MG63 (cell line): ENCODE measurements around the gene PARN. TPM values are rescaled to one million over a fixed set of nuclear protein-coding genes. Genes with fewer than 3 reads are reported as not detected.

Source experiments
- DNase-seq: peaks from one replicate; pipeline ENCODE4 v3.0.0-alpha.2; 2020
- H3K27me3 ChIP-seq: fragments of 250-450 bp; sonication (Bioruptor Pico); 2 replicates; pipeline ENCODE4 v1.5.1; 2020; ENCODE audit warnings: mild to moderate bottlenecking, moderate library complexity
- H3K36me3 ChIP-seq: fragments of 250-450 bp; sonication (Bioruptor Pico); 2 replicates; pipeline ENCODE4 v1.5.1; 2020; ENCODE audit warnings: mild to moderate bottlenecking, moderate library complexity
- H3K4me3 ChIP-seq: fragments of 250-450 bp; sonication (Bioruptor Pico); 2 replicates; pipeline ENCODE4 v1.5.1; 2020; ENCODE audit warnings: mild to moderate bottlenecking, moderate library complexity
- H3K9me3 ChIP-seq: fragments of 250-450 bp; sonication (Bioruptor Pico); 2 replicates; pipeline ENCODE4 v1.5.1; 2020; ENCODE audit warnings: mild to moderate bottlenecking, moderate library complexity
- total RNA-seq: library from RNA; depleted of rRNA; stranded (reverse); fragments of >200 nt; shearing (Covaris generic); gene quantifications from 2 replicates; pipeline ENCODE4 v1.2.3, GENCODE V29; 2014; ENCODE audit warnings: low replicate concordance

The PARN gene
- total RNA-seq, 1 experiment from 2014 or later = 44.3 TPM

DNA sequence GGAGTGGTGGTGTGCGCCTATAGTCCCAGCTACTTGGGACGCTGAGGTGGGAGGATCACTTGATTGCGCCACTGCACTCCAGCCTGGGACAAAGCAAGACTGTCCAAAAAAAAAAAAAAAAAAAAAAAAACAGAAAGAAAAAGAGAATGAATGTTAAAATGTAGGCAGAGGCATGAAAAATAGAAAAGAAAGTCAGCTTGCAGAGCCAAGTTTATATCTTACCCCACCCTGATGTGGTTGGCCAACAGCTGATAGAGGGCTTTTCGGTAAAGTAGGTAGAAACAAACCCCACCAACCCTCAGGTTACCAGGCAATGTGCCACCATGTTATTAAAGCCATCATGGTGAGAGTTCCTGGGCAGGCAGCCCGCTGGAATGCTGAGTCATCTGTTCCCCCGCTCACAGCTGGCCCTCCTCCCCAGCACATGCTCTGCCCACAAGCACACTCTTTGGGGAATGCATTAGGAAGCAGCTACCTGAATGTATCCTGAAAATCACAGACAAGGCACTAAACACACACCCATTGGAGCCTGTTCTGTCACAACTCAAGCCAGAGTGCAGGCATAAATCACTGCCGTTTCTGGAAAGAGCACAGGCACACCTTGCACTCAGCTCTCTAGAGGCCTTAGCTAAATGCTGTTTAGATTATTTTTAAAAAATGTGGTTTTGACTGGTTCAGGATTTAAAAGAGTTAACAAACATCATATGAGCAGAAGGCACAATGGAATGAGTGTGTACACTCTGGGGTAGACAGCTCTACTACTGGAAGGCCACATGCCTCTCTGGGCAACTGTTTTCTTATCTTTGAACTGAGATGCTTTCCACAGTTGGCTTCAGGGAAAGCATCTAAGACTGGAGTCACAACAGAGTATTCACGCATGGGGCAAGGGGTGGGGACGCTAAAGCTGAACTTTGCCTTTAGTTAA lies 128.5 kb downstream of the PARN start:
- no peak overlapping the region for H3K4me3 ChIP-seq
- peak; percentile 96 for DNase-seq
- no peaks in the 10 kb centered on the region for H3K36me3 ChIP-seq
- H3K9me3 ChIP-seq = no peaks in the 10 kb centered on the region
- H3K27me3 ChIP-seq = no peaks in the 10 kb centered on the region

DNA sequence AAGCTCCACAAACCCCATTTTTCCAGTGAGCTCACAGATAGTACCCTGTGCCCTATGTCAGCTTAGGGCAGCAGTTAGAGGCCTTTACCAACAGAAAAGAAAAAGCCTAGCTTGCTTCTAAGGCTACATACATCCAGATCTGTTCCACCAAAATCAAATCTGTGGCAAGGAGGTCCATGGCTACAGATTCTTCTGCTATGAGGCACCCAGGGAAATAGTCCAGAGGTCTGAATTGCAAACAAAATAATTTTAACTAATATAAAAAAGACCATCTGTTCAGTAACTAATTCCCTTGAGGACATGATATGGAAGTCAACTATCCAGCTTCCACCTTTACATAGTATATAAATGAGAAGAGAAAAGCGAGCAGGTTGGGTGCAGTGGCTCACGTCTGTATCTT lies 129.3 kb downstream of the PARN start:
- no peak for DNase-seq
- Histone ChIP-seq H3K36me3 (no peaks in the 10 kb centered on the region), H3K27me3 (no peaks in the 10 kb centered on the region), H3K9me3 (no peaks in the 10 kb centered on the region), H3K4me3 (no peak overlapping the region)

DNA sequence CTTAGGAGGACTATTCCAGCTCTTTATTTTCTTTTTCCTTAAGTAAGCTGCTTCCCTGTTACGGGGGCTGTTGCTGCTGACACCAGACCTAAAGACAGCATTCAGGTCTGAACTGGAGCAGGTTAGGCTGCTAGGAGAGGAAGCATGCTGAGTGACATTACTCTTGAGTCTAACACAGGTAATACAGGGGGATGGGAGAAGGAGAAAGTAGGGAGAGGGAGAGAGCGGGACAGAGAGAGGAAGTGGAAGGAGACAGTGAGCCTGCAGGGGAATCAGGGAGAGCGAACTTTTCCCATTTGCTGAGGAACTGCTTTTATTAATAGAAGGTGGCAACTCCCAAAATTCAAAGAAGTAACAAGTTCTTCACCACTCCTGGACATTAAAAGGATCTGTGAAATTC lies 130.9 kb downstream of the PARN start:
- DNase-seq = no peak
- no peaks in the 10 kb centered on the region for H3K36me3 ChIP-seq
- H3K9me3 ChIP-seq = no peaks in the 10 kb centered on the region
- H3K27me3 ChIP-seq = no peaks in the 10 kb centered on the region
- no peak overlapping the region for H3K4me3 ChIP-seq

DNA sequence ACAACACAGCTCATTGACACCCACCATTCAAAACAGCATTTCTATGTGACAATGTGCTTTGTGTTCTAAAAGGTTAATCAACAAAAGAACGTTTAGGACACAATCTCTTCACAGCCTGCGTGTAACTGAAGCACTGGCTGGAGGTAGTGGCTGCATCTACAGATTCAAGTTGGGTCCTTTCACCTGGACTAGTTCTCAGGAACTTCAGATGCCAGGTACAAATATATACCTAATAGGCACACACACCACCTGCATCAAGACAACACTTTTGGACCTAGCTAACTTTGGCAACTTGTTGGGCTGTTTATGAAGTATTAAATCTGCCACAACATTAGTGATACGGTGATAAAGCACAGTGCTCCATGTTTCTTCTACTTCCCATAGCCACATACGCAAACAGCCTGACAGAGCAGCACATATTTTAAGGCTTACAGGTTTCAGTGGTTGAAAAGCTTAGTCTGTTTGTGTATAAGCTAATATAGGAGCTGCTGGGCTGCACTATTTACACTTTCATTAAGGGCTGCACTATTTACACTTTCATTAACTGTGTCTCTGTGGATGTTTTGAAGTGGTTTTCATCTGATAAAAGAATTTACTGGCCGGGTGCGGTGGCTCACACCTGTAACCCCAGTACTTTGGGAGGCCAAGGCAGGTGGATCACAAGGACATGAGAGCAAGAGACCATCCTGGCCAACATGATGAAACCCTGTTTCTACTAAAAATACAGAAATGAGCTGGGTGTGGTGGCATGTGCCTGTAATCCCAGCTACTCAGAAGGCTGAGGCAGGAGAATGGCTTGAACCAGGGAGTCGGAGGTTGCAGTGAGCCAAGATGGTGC lies 132.6 kb downstream of the PARN start:
- H3K36me3 ChIP-seq = no peaks in the 10 kb centered on the region
- H3K27me3 ChIP-seq = no peaks in the 10 kb centered on the region
- no peaks in the 10 kb centered on the region for H3K9me3 ChIP-seq
- H3K4me3 ChIP-seq = no peak overlapping the region
- no peak for DNase-seq

DNA sequence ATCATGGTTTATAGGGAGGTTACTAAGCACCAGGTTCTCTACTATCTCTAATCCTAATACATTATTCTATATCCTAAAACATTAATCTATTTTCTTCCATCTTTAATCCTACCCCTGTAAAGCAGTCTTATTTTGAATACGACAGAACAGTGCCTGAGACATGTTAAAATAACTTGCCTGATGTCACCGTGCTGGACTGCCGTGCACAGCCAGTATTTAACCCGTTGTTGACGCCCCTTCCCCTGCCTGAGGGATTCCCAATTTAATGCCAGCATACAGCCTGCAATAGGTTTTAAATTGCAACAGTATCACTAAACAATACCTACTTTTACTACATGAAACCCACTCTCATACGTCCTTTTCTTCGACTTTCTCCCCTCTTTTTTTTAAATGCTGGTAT lies 133.3 kb downstream of the PARN start:
- DNase-seq = no peak
- no peaks in the 10 kb centered on the region for H3K27me3 ChIP-seq
- no peak overlapping the region for H3K4me3 ChIP-seq
- H3K36me3 ChIP-seq = no peaks in the 10 kb centered on the region
- H3K9me3 ChIP-seq = no peaks in the 10 kb centered on the region

DNA sequence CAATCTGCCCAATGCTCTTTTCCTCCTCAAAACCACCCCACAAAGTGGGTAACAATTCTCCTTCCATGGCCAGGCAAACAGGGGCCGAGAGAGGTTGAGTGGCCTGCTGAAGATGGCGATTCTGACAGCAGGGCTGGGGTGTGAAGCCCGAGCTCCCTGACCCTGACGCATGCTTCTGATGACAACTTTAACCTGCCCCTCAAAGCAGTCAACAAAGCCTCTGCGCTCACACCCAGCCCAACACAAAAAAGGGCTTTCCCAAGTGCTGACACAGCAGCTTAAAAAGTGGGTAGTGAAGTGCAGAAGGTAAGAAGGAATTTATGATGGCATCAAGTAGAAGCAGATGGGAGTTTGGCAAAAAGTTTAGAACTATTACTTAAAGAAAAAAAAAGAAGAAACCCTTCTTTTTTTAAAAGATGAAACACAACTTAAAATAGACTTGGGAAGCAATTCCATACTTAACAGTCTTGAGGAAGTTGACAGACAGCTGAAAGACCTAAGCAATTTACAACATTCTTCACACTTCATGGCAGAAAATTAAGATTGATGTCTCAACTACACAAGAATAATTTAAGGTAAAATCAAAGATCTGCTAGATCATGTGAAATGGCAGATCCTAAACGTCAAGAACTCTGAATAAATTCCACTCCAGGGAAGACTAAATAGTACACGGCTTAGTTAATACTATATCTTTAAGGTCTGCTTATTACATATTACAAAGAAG lies 133.9 kb downstream of the PARN start:
- H3K27me3 ChIP-seq = no peaks in the 10 kb centered on the region
- H3K9me3 ChIP-seq = no peaks in the 10 kb centered on the region
- DNase-seq = no peak
- no peak overlapping the region for H3K4me3 ChIP-seq
- no peaks in the 10 kb centered on the region for H3K36me3 ChIP-seq

DNA sequence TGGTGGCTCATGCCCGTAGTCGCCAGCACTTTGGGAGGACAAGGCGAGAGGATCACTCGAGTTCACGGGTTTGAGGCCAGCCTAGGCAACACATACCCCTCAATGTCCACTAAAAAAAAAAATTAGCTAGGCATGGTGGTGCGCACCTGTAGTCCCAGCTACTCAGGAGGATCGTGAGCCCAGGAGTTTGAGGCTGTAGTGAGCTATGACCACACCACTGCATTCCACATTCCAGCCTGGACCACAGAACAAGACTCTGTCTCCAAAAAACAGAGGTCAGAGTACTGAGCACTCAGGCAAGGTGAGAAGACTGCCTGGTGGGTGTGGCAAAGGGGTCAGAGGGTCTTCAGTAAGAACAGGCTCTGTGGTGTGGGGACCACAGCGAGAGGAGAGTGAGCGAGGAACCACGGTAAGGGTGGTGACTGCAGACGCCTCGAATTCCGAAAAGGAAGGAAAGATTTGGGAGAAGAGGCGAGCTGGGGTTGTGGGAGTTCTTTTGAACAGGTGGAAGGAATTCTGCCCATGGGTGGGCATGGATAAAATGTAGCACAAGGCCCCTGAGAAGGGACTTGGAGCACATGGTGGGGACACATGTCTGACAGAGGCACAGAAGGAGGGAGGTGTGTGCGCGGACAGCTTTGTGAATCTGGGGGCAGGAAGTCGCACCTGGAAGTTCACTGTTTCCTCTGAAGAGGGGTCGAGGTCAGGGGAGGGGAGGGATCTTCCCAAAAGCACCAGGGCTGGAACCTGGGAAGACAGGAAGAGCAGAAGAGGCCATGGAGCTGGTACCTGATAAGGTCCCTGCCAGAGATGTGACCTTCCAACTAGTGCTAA lies 134.6 kb downstream of the PARN start:
- Histone ChIP-seq H3K4me3 (no peak overlapping the region), H3K27me3 (no peaks in the 10 kb centered on the region), H3K9me3 (no peaks in the 10 kb centered on the region), H3K36me3 (no peaks in the 10 kb centered on the region)
- no peak for DNase-seq

DNA sequence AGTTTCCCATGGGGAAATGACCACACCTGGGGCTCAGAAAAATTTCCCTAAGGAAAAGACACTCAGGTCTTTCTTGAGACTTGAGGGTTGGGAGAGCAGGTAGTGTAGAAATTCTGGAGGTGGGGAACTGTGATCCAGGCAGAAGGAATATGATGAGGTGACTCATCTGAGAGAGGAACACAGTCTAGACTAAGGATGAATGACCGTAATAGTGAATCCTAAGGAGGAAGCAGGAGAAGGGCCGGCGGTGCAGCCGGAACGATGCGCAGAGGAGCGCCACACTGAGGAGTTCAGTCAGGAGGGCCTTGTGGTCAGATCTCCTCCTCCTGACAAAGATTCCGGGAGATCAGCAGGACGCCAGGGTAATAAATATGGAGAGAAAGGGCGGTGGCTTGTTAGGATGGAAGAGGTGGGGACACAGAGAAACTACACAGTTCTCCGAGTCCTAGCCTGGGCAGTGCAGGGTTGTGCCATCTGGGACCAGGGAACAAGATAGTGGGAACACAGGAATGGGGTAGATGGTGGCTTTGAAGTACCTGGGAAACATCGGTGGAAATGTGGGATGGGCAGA lies 135.6 kb downstream of the PARN start:
- no peak for DNase-seq
- Histone ChIP-seq H3K4me3 (no peak overlapping the region), H3K27me3 (no peaks in the 10 kb centered on the region), H3K36me3 (no peaks in the 10 kb centered on the region), H3K9me3 (no peaks in the 10 kb centered on the region)

DNA sequence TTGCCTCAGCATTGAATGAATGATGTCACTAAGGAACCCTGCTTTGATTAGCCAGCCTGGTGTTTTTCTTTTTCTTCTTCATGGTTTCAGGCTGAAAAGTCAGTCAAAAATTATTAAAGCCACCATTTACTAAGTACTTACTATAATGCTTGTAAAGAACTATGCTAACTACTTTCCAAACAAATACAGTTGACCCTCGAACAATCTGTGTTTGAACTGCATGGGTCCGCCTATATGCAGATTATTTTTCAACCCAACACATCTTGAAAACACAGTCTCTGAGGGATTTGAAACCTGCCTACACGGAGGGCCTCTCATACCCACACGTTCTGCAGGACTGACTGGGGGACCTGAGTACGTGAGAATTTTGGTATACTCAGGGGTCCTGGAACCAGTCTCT lies 136.3 kb downstream of the PARN start:
- DNase-seq = no peak
- H3K4me3 ChIP-seq = no peak overlapping the region
- H3K9me3 ChIP-seq = no peaks in the 10 kb centered on the region
- no peaks in the 10 kb centered on the region for H3K27me3 ChIP-seq
- H3K36me3 ChIP-seq = no peaks in the 10 kb centered on the region

DNA sequence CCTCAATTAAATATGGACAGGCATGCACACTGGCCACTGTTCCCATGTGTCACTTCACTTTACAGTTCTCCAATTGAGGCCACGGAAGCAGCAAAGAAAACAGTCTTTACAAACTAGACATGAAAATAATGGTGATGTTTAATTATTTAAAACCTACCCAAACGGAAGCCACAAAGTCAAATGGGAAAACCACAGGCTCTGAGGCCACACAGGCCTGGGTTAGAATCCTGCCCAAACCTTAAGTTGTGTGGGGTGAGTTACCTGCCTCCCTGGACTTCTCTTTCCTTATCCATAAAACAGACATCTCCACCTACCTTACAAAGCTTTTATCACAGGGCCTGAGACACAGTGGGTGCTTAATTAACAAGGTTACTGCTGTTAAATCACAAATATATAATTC lies 137.4 kb downstream of the PARN start:
- DNase-seq = no peak
- no peaks in the 10 kb centered on the region for H3K36me3 ChIP-seq
- H3K4me3 ChIP-seq = no peak overlapping the region
- H3K27me3 ChIP-seq = no peaks in the 10 kb centered on the region
- H3K9me3 ChIP-seq = no peaks in the 10 kb centered on the region

DNA sequence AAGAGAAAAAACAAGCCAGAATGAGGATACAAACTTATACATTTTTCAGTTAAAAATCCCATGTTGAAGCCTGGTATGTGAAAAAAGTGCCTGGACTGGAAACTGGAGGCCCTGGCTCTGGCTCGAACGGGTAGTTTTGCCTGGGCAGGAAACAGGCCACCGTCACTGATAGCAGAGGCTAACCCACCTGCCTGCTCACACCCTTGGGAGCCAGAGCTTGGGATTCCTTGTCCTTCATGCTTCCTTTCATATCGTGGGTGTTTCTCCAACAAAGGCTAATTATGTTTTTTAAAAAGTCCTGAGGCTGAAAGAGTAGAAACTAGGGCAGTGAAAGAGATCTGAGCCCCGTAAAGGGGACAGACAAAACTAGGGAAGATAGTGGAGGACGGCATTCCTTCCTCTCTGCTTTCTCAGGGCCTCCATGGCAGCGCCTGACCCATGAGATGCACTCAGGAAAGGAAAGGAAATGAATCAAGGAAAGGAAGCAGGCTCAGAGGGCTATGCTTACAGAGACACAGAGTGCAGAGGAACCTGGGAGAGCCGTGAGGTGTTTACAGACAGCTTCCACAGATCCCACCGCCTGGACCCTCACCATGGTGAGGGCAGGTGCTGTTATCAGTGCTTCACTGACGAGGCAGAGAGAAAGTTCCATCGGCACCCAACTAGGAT lies 138.1 kb downstream of the PARN start:
- H3K4me3 ChIP-seq = no peak overlapping the region

DNA sequence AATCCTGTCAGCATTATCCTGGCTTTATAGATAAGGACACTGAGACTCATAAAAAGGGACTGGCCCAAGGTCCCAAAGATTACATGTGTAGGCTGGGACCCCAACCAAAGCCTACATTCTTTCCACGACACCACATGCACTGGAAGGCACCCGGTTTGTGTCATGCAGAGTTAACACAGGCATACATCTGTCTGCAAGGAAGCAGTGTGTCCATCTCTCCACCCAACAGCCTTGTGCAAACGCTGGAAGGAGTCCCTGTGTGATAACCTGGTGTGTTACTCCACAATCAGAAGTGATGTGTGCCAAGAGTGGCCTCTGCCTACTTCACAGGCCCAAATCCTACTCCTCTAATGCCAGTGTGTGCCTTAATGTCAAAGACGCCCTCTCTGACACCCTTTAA lies 139.8 kb downstream of the PARN start:
- no peak for DNase-seq
- Histone ChIP-seq H3K36me3 (no peaks in the 10 kb centered on the region), H3K9me3 (no peaks in the 10 kb centered on the region), H3K4me3 (no peak overlapping the region), H3K27me3 (no peaks in the 10 kb centered on the region)

More for the DNA sequence above, 138.1 kb downstream of the PARN start:
- no peaks in the 10 kb centered on the region for H3K27me3 ChIP-seq
- no peaks in the 10 kb centered on the region for H3K36me3 ChIP-seq
- no peak for DNase-seq
- H3K9me3 ChIP-seq = no peaks in the 10 kb centered on the region

DNA sequence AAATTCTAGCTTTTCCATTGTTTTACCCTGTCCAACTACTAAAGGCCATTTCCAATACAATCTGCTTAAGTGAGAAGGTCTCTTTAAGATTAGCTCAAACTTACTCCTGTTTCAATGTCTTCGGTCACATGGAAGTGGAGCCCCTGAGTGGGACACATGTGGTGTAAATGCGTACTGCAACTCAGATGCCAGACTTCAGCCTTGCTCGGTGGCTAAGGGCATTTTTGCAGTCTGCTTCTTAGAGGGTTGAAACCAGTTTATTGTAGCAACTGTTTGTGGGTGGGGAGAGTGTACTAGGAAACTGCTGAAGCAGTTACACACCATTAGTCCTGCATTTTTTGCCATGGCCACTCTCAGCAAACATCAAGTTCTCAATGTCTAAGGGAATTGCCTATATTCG lies 140.6 kb downstream of the PARN start:
- no peaks in the 10 kb centered on the region for H3K27me3 ChIP-seq
- H3K9me3 ChIP-seq = no peaks in the 10 kb centered on the region
- H3K36me3 ChIP-seq = no peaks in the 10 kb centered on the region
- DNase-seq = no peak
- H3K4me3 ChIP-seq = no peak overlapping the region

DNA sequence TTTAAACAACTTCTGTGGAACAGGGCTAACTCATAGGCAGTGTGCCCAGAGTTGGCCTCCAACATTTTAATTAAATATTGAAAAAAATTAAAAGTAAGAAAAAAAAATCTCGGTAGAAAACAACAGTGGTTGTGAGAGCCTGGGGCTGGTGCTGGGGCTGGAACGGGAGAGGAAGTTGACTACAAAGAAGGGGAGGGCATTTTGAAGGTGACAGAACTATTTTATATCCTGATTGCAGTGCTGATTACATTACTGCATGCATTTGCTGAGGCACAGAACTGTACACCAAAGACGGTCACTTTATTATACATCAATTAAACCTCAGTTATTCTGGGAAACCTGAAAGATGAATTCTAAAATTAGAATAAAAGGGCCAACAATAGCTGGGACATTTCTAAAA lies 142.5 kb downstream of the PARN start:
- peak overlapping the region; percentile 25; the same call in 1 of the 2 replicates for H3K4me3 ChIP-seq
- no peaks in the 10 kb centered on the region for H3K27me3 ChIP-seq
- H3K9me3 ChIP-seq = no peaks in the 10 kb centered on the region
- DNase-seq = no peak
- no peaks in the 10 kb centered on the region for H3K36me3 ChIP-seq

DNA sequence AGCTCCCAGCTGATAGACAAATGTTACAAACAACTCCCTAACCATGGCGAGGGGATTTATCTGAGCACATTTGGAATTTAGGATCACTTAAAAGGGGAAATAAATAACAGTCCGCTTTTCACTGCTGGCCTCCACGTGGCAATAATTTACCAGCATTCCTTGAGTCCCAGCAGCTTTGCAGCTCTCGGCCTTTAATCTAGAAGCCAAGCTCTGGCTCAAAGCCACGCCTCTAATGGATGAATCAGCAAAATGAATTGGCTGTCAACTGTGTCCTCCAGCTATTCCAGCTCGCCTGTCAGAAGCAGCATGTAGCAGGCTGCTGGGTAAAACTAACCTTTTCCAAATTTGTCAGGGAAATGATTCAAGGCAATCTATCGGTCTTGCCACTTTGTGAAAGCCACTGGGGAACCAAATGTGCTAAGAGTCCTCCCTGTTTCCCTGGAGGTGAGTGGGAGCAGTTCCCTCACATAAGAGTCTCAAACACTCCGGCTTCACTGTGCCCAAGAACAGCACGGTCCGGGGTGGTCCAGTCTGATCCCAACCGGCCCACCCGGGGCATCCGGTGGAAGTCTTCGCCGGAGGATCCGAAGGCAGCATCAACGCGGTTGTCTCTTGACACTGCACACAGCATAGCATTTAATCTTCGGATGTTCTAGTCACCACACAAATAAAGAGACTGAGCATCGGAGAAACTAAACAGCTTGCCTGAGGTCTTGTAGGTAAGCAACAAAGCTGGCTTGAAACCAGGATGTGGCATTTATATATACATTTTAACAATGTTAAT lies 143.3 kb downstream of the PARN start:
- peak; percentile 91 for DNase-seq
- Histone ChIP-seq H3K27me3 (no peaks in the 10 kb centered on the region), H3K4me3 (peak overlapping the region; percentile 25), H3K36me3 (peaks cover 3% of the 10 kb centered on the region), H3K9me3 (no peaks in the 10 kb centered on the region)
